A204.1 (cell line): ENCODE data around the gene KIF6.
"Not testable (repeated sequence)": the region's sequence is repeated elsewhere in the genome, so short reads cannot be mapped to it uniquely, and the experiment has no call there.

Experiments
- FAIRE-seq: peaks from 2 replicates; lab custom pipeline; 2012; peaks lifted over from hg19 to GRCh38; lab: Jason Lieb, UNC

The KIF6 gene

GRCh38 chr6:39553029-39553428, 172.2 kb downstream of the KIF6 start:
- FAIRE-seq = no peak

- no peak for FAIRE-seq
Measured at GRCh38 chr6:39550191-39550590, 175.0 kb downstream of the KIF6 start.

DNA sequence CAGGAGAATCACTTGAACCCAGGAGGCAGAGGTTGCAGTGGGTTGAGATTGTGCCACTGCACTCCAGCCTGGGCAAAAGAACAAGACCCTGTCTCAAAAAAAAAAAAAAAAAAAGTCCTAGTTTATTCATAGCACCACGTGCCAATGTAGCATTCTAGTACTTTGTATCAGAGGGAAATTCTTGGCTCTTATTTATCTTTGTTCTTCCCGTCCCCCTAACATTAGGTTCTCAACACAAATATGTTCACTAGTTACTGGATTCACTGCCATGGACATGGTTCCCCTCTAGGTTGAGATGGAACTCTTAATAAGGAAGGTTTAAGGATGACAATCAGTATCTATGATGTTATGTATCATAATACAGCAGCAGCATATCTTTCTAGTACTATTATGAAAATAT, 178.5 kb downstream of the KIF6 start:
- FAIRE-seq = no peak

DNA sequence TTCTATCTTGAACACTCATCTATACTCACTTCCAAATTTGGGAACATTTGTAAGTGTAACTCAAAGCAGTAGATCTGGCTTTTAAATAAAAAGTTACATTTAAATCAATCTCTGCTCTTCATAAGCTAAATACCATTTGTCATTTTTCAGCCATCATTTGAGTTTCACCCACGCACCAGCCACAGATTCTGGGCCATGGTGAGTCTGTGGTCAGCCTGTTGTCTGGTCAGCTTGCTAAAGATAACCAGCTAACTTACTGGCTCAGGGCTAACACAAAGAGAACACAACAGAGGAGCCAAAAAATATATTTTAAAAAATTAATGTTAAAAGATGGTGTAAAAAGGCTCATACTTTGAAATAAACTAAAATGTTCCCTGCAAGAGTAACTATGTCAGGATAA, 181.3 kb downstream of the KIF6 start:
- FAIRE-seq = no peak

DNA sequence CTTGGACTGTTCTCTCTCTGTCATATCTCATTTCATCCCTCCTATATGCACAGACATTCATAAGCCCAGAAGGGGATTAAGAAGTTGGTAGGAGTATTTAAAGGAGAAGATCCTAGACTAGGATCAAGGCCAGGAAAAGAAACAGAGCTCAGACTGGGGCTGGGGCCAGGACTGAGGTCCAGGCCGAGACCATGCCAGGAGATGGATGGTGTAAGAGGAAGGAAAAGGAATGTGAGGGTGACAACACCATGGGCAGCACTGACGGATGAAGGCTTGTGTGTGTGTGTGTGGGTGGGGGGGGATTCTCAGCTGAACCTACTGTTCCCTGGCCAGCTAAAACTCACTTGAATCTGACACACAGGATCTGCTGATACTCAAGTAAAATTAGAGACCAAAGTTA, 182.1 kb downstream of the KIF6 start:
- no peak for FAIRE-seq

DNA sequence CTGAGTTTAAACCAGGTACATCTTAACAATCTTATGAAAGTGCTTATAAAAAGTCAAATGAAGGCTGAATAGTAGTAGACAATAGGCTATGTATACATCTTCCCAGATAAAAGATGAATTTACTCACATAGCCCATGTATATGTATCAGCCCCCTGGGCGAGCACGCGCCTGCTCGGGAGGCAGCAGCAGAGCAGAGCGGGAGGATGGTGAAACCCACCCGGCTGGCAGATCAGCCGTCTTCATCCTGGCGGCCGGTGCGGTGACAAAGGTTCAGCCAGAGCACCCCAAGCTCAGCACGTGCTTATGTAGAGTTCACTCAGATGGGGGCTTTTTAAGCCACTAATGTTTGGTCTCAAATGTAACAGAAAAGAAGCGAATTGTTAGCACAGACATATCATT, 184.8 kb downstream of the KIF6 start:
- no peak for FAIRE-seq

DNA sequence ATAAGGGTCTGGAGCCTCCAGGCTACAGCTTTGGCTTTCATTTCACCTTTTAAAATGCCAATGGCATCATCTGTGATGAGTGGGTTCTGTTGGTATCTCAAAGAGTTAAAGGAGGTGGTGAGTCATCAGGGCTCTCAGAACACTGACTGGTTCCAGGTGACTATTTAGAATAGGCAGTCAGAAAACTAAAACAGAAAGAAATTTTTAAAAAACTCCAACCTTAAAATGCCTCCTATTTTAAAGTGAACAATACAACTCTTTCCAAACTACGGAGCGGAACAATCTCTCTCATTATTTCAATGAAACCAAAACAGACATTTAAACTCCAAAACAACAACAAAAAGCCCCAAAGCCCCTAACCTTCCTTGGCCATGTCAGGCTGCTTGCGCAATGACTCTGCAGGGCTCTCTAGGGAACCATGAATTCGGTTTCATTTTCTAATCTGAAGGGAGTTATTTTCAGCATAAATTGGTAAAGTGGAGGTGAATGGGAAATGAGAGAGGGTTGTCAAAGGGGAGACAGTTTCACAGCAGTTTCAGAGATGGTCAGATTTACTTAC, 194.9 kb downstream of the KIF6 start:
- no peak for FAIRE-seq

- no peak for FAIRE-seq
Measured at GRCh38 chr6:39527792-39528564, 197.2 kb downstream of the KIF6 start.

- no peak for FAIRE-seq
Measured at GRCh38 chr6:39524007-39524406, 201.2 kb downstream of the KIF6 start.

- no peak for FAIRE-seq
Measured at GRCh38 chr6:39521958-39522357, 203.2 kb downstream of the KIF6 start.

DNA sequence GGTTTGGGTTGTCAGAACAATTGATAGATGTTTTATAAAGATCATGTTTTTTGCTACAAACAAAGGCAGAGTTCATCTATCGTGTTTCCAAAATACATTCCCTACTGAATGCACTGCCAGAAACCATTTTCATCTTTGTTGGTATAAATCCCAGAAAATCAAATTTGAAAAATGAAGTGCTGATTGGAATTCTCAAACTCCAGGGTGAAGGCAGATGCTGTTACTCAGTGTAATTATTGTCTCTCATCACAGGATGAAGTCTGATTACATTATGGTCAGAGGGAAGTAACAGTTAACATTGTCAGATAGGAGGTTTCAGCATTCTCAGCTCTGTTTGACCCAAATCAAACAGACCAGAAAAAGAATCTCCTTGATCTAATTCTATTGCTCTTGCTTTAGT, 204.3 kb downstream of the KIF6 start:
- no peak for FAIRE-seq

DNA sequence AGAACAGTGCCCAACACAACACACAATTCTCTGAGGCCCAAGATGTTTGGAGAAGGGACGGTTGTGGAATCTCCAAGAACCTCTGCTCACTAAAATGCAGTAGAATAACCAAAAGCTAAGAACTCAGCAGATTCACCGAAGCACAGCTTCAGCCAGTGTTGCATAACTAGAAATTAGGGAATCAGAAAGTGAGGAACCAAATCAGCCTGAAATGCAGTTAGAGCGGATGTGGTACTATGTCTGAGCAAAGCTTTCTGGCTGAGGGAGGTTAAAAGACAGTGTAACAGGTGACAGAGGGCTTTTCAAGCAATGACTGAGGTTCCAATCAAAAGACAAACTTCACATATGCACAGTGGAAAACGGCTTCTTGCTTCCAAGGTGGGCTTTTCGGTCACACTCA, 204.8 kb downstream of the KIF6 start:
- FAIRE-seq = no peak

DNA sequence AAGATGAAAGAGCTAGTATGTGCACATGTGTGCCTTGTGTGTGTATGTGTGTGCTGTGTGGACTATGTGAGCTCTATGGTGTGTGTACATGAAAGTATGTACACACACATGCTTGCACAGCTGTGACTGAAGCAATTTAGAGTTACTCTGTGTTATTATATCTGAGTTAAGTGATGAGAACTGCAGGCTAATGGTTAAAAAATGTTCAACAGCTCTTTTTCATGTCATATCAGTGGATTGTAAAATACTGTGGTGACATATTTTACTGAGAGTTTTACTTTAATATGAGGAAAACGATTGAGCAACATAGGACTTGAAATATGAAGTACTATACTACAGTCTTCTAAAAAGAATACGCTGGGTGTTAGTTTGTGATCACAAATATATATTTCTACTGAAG, 207.0 kb downstream of the KIF6 start:
- no peak for FAIRE-seq

GRCh38 chr6:39517756-39518155, 207.5 kb downstream of the KIF6 start:
- no peak for FAIRE-seq

GRCh38 chr6:39516471-39516870, 208.7 kb downstream of the KIF6 start:
- no peak for FAIRE-seq

- no peak for FAIRE-seq
Measured at GRCh38 chr6:39515471-39515870, 209.7 kb downstream of the KIF6 start.

DNA sequence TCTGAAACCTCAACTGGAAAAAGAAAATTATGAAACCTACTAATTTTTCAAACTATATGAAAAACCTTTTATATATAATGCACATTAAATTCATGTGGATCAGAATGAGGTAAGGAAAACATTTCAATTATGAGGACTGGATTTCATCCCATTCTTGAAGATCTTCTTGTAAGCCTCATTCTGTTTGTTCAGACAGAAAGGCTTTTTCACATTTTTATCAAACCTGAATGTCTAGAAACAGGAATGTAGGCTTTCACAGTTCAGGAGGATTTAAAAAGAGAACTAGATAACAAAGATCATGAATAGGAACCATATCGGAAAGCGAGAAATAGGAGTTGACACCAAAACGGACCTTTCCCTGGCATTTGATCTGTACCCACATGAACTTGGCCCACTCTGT, 210.2 kb downstream of the KIF6 start:
- no peak for FAIRE-seq

DNA sequence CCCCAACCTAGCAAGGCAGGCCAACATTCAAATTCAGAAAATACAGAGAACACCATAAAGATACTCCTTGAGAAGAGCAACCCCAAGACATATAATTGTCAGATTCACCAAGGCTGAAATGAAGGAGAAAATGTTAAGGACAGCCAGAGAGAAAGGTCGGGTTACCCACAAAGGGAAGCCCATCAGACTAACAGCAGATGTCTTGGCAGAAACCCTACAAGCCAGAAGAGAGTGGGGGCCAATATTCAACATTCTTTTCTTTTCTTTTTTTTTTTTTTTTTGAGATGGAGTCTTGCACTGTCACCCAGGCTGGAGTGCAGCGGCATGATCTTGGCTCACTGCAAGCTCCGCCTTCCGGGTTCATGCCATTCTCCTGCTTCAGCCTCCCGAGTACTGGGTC, 215.4 kb downstream of the KIF6 start:
- FAIRE-seq = not testable (repeated sequence)

DNA sequence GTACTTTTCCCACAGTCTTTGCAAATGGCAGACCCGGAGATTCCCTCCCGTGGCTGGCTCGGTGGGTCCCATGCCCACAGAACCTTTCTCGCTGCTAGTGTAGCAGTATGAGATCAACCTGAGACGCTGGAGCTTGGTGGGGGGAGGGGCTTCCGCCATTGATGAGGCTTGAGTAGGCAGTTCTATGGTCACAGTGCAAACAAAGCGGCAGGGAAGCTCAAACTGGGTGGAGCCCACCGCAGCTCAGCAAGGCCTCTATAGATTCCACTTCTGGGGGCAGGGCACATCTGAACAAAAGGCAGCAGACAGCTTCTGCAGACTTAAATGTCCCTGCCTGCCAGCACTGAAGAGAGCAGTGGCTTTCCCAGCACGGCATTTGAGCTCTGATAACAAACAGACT, 216.7 kb downstream of the KIF6 start:
- FAIRE-seq = no peak

GRCh38 chr6:39507331-39507998, 217.7 kb downstream of the KIF6 start:
- no peak for FAIRE-seq

DNA sequence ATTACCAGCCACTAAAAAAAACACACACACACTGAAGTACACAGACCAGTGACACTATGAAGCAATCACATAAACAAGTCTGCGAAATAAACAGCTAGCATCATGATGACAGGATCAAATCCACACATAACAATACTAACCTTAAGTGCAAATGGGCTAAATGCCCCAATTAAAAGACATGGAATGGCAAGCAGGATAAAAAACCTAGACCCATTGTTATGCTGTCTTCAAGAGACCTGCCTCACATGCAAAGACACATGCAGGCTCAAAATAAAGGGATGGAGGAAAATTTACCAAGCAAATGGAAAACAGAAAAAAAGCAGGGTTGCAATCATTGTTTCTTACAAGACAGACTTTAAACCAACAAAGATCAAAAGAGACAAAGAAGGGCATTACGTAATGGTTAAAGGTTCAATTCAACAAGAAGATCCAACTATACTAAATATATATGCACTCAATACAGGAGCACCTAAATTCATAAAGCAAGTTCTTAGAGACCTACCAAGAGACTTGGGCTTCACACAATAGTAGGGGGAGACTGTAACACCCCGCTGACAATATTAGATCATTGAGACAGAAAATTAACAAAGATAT, 222.7 kb downstream of the KIF6 start:
- FAIRE-seq = not testable (repeated sequence)

DNA sequence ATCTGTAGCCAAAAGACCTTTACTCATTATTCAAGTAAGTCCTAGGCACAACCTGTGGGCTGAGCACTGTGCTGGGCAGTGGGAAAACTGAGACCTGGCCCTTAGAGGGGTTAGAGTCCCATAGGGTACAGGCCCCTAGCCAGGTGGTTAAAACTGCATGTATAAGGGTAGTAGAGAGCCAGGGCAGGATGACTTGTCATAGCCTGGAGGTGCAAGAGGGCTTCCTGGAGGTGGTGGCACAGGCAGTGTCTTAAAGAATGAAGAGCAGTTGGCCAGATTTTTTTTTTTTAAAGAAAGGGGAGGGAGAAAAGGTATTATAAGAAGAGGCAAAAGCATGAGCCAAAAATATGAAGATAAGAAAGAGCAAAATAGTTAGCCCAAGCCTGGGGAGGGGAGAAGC, 226.2 kb downstream of the KIF6 start:
- FAIRE-seq = no peak

GRCh38 chr6:39498096-39498495, 227.1 kb downstream of the KIF6 start:
- FAIRE-seq = no peak
